RWPE1 (cell line): Measurements from ENCODE around the gene REV3L.

ENCODE experiments used
- CTCF ChIA-PET: fragments of 350-600 bp; sonication (Branson Sonifier 250); formaldehyde crosslinking; extraction: SDS; loops from one replicate; lab custom pipeline; 2021; lab: Yijun Ruan, JAX
- POLR2A ChIA-PET: fragments of 400-600 bp; formaldehyde crosslinking; extraction: SDS; loops from one replicate; lab custom pipeline; 2020; ENCODE audit warnings: antibody characterized with exemption; ENCODE audit not compliant: low non-redundant PET; lab: Yijun Ruan, JAX
- DNase-seq: peaks from one replicate; pipeline ENCODE4 v3.0.0; 2012; ENCODE audit warnings: low spot score
- H3K27ac ChIP-seq: fragments of 450-650 bp; 2 replicates; pipeline ENCODE4 v1.5.1; 2017
- CTCF ChIP-seq: fragments of 450-650 bp; conservative IDR thresholded peaks from 2 replicates; pipeline ENCODE4 v1.5.1; 2017; ENCODE audit warnings: low read depth, mild to moderate bottlenecking

REV3L gene

GRCh38 chr6:111450636-111451035 is 32.4 kb downstream of the REV3L start:
- DNase-seq, result no peak
- H3K27ac ChIP-seq, result no peak overlapping the region
- ChIA-PET CTCF (no interaction called here), POLR2A (no interaction called here)
- TF ChIP-seq CTCF, result no peak

GRCh38 chr6:111450087-111450486 is 32.9 kb downstream of the REV3L start:
- H3K27ac ChIP-seq, result no peak overlapping the region
- no peak for DNase-seq
- ChIA-PET POLR2A (no interaction called here), CTCF (no interaction called here)
- TF ChIP-seq CTCF, result no peak

- no peak for TF ChIP-seq CTCF
- no peak for DNase-seq
- no peak overlapping the region for H3K27ac ChIP-seq
- ChIA-PET POLR2A (no interaction called here), CTCF (no interaction called here)
Measured at GRCh38 chr6:111449129-111449528, 33.9 kb downstream of the REV3L start.

GRCh38 chr6:111447051-111447450 is 36.0 kb downstream of the REV3L start:
- TF ChIP-seq CTCF, result no peak
- no peak overlapping the region for H3K27ac ChIP-seq
- POLR2A ChIA-PET, result no interaction called here
- no peak for DNase-seq
- CTCF ChIA-PET, result no interaction called here

- no peak for TF ChIP-seq CTCF
- ChIA-PET CTCF (no interaction called here), POLR2A (no interaction called here)
- no peak for DNase-seq
- no peak overlapping the region; the same call in 1 of the 2 replicates for H3K27ac ChIP-seq
Measured at GRCh38 chr6:111445861-111446267, 37.2 kb downstream of the REV3L start.

GRCh38 chr6:111444794-111445193 is 38.2 kb downstream of the REV3L start:
- H3K27ac ChIP-seq, result no peak overlapping the region
- TF ChIP-seq CTCF, result no peak
- POLR2A ChIA-PET, result no interaction called here
- CTCF ChIA-PET, result interaction anchor here (0.8 kb wide), 1 partner anchor 20 kb away, joined by 3 read pairs; no protein-coding TSS in a partner anchor
- no peak for DNase-seq
